Coronary artery (tissue), 2 donors: ENCODE data around the gene SLC38A11.

Experiments used
- DNase-seq: peaks from one replicate; pipeline ENCODE4 v3.0.0-alpha.2; 2017; ENCODE audit warnings: low spot score
- H3K27ac ChIP-seq, 2 donors: fragments of 200-600 bp; sonication (generic); one replicate each; pipeline ENCODE4 v1.5.1; 2016 to 2019
- H3K4me3 ChIP-seq: fragments of 200-600 bp; sonication (generic); 2 replicates; pipeline ENCODE4 v1.5.1; 2016; ENCODE audit warnings: mild to moderate bottlenecking, moderate library complexity
- TF ChIP-seq, protein P1 (sequence below): fragments of 200-600 bp; sonication (generic); IDR thresholded peaks from one replicate; pipeline ENCODE4 v1.5.1; 2019; ENCODE audit warnings: antibody characterized with exemption

Gene SLC38A11

DNA sequence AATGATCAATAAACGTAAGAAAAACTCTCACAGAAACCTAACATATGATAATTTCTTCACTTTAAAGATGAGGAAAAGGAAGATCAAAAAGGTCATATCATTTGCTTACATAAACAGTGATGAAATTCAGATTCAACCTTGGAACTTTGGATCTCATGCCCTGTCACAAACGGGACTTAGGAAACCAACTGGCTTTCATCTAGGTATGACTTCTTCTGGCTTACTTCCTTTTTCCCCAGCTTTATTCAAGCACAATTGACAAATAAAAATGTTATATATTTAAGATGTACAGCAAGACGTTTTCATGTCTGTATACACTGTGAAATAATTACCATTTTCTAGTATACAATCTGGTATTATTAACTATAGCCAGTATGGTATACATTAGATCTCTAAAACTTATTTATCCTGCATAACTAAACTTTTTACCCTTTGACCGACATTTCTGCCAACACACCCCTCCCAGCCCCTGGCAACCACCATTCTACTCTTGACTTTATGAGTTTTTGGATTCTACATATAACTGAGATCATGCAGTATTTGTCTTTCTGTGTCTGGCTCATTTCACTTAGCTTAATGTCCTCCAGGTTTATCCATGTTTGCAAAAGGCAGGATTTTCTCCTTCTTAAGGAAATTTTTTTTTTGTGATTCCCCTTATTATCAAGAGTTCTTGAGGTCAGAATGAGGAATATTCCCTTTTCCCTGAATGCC is 67.7 kb downstream of the SLC38A11 start:
- TF ChIP-seq, protein P1, sequence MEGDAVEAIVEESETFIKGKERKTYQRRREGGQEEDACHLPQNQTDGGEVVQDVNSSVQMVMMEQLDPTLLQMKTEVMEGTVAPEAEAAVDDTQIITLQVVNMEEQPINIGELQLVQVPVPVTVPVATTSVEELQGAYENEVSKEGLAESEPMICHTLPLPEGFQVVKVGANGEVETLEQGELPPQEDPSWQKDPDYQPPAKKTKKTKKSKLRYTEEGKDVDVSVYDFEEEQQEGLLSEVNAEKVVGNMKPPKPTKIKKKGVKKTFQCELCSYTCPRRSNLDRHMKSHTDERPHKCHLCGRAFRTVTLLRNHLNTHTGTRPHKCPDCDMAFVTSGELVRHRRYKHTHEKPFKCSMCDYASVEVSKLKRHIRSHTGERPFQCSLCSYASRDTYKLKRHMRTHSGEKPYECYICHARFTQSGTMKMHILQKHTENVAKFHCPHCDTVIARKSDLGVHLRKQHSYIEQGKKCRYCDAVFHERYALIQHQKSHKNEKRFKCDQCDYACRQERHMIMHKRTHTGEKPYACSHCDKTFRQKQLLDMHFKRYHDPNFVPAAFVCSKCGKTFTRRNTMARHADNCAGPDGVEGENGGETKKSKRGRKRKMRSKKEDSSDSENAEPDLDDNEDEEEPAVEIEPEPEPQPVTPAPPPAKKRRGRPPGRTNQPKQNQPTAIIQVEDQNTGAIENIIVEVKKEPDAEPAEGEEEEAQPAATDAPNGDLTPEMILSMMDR = no peak
- H3K27ac ChIP-seq = no peak overlapping the region
- no peak for DNase-seq
- H3K4me3 ChIP-seq = no peak overlapping the region

DNA sequence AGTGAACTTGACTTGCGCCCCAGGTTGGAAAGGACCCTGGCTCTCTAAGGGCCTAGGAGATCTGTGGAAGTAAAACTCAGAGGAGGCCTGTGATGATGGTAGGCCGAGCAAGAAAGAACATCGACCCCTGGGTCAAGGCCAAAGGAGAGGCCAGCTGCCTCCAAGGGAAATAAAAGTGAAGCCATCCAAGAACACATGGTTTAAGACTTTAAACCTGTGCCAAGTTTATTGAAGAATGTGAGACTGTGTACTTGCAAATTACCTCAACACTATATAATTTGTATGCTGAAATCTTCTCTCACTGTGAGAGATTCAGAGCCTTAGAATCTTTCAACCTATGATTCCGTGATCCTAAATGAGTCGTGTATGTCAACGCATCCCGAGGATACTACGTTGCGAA is 73.0 kb downstream of the SLC38A11 start:
- DNase-seq = no peak
- TF ChIP-seq, protein P1 = no peak
- Histone ChIP-seq H3K27ac (no peak overlapping the region), H3K4me3 (no peak overlapping the region)

DNA sequence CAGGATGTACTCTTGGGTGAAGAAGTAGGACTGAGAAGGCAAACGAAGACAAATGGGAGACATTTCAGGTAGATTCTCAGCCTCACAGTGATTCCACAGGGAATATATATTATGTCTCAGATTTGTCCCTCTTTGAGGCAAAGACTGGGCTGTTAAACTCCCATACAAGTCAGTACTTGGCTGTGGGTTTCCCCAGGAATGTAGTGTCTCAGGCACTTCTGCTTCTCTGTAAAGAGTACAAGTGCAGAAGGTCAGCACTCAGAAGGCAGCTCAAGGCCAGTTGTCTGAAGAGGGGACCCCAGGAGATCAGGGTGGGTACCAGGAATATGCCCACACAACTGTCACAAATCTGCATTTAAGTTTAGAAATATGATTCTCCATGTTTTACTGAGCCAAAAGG is 73.8 kb downstream of the SLC38A11 start:
- no peak overlapping the region for H3K4me3 ChIP-seq

DNA sequence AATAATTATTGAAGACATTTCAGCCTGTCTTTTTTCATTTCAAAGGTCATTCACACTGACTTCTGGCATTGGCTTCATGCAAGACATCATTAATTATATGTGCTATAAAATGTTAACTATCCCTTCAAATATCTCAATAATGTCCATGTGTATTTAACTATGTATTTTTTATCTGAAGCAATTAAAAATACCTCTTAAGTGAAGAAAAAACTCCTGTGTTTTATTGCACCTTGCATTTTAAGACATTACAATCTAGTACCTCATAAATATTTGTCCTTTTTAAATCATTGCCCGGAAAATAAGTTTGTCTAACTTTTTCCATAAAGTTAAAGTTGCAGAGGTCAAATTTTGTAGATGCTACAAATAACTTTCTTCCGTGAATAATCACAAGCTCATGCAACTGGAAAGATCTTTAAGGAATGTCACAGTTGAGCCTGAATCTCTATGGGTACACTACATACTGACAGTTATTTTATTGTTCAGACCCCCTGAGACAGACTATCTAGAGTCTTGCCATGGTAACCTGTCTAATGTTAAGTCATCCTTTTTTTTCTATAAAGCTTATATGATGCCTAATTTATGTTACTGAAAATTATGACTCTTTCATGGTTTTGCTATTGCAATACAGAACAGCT is 75.3 kb downstream of the SLC38A11 start:
- DNase-seq = no peak
- TF ChIP-seq, protein P1 = no peak

More for the DNA sequence above, 73.8 kb downstream of the SLC38A11 start:
- DNase-seq = no peak
- H3K27ac ChIP-seq = no peak overlapping the region
- TF ChIP-seq, protein P1 = no peak

DNA sequence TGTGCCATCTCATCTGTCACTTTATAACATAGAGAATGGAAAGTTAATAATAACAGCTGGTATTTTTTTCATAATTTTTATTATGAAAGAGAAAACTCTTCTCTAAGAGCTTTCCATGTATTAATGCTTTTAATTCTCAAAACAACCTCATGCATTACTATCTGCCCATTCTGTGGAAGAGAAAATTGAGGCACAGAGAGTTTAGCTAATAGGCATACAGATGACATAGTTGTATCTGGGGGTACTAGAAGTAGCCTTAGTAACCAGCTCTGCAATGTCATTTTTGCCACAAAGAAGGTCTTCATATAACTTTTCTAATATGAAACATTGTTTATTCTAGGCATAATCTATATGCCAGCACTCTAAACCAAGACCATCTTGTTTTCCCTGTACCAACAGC is 77.4 kb downstream of the SLC38A11 start:
- Histone ChIP-seq H3K4me3 (no peak overlapping the region), H3K27ac (no peak overlapping the region)
- DNase-seq = no peak
- TF ChIP-seq, protein P1 = no peak

More for the DNA sequence above, 75.3 kb downstream of the SLC38A11 start:
- Histone ChIP-seq H3K4me3 (no peak overlapping the region), H3K27ac (no peak overlapping the region)

DNA sequence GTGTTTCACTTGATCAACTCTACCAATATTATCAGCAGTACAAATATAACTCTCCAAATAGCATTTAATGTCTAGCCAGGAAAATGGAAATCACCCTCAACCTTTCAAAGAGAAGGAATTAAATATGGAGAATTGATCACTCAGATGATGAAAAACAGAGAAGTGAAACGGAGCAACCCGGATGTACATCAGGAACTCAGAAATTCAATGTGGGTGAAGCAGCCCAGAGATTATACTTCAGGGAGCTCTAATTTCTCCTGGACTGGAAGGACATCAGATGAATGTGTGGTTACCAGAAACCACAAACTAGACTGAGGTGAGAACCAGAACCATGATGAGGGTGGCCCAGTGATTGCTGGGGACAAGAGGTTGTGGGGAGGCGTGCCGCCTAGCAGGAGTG is 78.2 kb downstream of the SLC38A11 start:
- TF ChIP-seq, protein P1 = no peak
- no peak overlapping the region for H3K27ac ChIP-seq
- H3K4me3 ChIP-seq = no peak overlapping the region
- no peak for DNase-seq
